NCI-H1092 (cell line): Measurements from ENCODE around the gene SPOCK1.
"Not testable (repeated sequence)": the region's sequence is repeated elsewhere in the genome, so short reads cannot be mapped to it uniquely, and the experiment has no call there.

Experiments used
- DNase-seq: peaks from one replicate; lab custom pipeline; 2025; lab: John Stamatoyannopoulos, UW

SPOCK1 gene

GRCh38 chr5:137498736-137499505 lies at the start of gene SPOCK1:
Gene SPOCK1 (minus strand): TSS chr5:137499326.
- DNase-seq: peak; percentile 51

- no peak for DNase-seq
These were observed 46.8 kb upstream of the SPOCK1 start for GRCh38 chr5:137545956-137546355.

- DNase-seq: not testable (repeated sequence)
These were observed 36.3 kb upstream of the SPOCK1 start for GRCh38 chr5:137535449-137535848.

DNA sequence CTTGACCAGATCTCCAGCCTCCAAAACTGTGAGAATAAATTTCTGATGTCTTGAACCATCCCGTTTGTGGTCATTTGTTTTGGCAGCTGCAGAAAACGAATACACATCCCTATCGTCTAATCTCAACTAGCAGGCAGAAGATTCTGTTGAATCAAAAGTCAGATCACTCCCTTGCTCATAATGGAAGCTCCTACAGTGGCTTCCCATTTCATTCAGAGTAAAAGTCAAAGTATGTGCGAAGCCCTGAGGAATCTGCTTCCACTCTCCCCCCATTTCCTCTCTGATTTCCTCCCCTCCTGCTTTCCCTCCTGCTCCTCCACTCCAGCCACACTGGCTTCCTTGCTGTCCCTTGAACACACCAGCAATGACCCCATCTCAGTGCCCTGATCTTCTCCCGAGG lies 34.8 kb upstream of the SPOCK1 start:
- no peak for DNase-seq

DNA sequence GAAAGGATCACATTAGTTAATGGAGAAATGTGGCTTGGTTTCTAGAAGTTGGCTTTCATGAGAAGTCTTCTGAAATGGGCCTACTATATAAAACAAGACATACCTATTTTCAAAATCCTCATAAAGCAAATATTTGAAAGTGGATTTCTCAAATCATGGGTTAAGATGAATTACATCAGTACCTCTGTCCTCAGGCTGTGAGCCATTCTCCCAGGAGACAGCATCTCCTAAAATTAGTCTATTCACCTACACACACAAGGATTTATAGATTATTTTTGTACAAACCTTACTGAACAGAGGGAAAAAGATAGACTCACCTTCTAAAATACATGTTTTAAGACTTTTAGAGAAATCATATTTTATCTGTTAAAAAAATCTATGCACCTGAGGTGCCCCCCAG lies 32.1 kb upstream of the SPOCK1 start:
- DNase-seq: no peak

GRCh38 chr5:137521246-137521645 lies 22.1 kb upstream of the SPOCK1 start:
- DNase-seq: no peak

- no peak for DNase-seq
These were observed 17.8 kb upstream of the SPOCK1 start for GRCh38 chr5:137516961-137517360.

DNA sequence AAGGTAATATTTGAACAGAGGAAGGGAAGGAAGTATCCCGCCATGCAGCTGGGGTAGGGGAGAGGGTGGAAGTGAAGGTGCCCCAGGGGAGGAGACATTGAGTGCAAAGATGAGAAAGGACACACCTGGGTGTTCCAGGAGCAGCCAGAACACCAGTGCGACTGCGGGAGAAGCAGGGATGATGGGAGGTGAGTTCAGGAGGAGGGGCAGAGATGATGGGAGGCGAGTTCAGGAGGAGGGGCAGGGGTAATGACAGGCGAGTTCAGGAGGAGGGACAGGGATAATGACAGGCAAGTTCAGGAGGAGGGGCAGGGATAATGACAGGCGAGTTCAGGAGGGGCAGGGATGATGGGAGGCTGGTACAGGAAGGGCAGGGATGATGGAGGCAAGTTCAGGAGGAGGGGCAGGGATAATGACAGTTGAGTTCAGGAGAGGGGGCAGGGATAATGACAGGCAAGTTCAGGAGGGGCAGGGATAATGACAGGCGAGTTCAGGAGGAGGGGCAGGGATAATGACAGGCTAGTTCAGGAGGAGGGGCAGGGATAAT lies 17.2 kb upstream of the SPOCK1 start:
- no peak for DNase-seq

- DNase-seq: no peak
These were observed 16.1 kb upstream of the SPOCK1 start for GRCh38 chr5:137515238-137515637.

DNA sequence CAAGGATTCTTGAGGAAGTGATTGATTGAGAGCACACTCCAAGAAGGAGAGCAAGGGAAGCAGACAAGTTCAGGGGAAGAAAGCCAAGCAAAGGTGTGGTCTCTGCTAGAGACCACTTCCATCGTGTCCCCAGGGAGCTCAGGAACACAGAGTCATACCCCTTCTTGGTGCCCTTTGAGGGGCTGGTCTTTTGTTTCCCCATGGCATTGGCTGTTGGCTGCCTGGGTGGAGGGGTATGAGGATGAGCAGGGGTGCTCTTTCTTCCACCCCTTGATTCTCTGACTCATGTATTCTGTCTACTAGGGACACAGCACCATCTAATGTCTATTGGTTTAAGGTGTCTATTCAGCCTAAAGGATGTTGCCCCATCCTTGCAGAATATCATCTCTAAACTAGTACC lies 11.5 kb upstream of the SPOCK1 start:
- DNase-seq: no peak

GRCh38 chr5:137507150-137507549 lies 8.0 kb upstream of the SPOCK1 start:
- no peak for DNase-seq

DNA sequence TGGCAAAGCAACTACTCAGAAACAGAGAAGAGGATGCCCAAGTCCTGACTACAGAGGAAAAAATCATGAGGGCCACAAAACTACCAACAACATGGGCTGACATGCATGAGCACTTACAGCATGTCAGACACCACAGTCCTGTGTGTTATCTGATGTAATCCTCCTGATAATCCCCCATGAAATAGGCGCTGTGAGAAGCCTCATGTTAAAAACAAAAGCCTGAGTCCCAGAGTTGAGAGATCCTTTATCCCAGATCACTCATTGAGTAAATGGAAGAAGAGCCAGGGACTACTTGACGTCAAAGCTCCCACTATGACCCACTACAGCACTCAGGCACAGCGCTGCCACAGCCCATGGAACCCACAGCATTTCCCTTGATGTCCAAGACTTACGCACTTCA lies 7.2 kb upstream of the SPOCK1 start:
- no peak for DNase-seq

DNA sequence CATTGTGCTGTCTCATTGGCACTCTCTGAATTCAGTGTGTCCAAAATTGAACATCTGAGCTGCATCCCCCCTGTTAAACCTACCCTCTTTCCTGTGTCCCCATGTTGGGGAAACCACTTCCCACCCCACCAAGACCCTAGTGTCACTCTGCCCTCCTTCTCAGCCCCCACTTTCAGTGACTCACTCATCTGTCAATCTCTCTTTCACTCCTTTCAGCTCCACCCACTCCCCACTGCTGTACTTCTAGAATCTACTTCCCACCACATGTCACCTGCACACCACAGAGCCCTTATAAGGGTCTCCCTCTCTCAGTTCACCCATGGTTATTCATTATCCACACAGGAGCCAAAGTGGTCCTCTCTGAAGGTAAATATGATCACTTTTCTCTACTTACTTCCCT lies 5.8 kb upstream of the SPOCK1 start:
- DNase-seq: no peak

DNA sequence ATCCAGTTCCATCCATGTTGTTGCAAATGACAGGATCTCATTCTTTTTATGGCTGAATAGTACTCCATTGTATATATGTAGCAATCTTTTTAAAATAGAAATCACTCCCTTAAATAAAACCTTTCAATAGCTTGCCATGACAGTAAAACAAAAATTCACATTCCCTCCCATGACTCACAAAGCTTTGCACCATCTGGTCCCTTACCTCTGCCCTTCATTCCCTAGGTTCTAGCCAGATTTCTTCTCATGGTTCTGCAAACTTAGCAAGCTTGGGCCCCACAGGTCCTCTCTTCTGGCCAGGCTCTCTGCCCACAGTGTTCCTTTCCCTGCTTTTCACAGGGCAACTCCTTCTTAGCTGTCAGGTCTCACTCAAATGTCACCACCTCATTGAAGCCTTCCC lies 4.3 kb upstream of the SPOCK1 start:
- no peak for DNase-seq

- DNase-seq: no peak
These were observed 3.5 kb upstream of the SPOCK1 start for GRCh38 chr5:137502632-137503031.

DNA sequence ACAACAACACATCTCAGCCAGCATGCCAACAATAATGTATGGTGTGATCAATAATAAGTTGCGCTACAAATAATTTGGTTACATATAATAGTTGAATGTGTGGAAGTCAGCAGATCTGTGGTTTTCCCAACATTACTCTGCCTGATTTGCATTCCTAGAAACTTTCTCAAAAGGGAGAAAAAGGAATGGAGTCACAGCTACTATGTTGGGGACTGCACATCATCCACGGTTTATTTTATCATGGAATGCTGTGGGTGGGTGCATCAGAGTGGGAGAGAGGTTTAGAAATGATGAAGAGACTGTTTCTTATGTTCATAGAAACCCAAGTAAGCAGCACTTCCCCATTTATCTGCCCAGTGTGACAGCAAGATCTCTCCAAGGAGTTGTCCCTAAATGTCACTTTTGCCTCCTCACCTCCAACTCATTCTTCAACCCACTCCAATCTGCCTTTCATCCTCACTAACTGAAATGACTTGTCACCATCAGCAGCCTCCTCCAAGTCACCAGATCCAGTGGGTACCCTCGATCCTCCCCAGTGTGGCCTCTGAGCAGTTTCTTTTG lies 2.8 kb upstream of the SPOCK1 start:
- DNase-seq: no peak

DNA sequence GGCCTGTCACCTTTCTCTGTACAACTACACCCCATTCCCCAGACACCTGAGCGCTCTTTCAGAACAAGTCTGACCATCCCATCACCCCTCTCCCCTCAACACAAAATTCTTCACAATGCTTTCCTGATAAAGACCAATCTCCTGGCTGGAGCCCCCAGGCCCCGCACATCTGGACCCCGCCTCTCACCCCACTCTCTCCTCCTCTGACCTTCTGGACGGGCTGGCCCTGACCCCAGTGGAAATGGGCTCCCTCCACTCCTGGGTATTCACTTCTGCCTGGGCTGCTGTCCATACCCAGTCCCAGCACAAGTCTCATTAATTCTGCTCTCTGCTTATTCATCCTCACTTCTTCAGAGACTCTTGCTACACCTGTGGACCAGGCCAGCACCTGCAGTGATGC lies 2.1 kb upstream of the SPOCK1 start:
- no peak for DNase-seq

GRCh38 chr5:137500615-137501225 lies 1.6 kb upstream of the SPOCK1 start:
- no peak for DNase-seq

- not testable (repeated sequence) for DNase-seq
These were observed 351 bp upstream of the SPOCK1 start for GRCh38 chr5:137499506-137499847.

- no peak for DNase-seq
These were observed 808 bp downstream of the SPOCK1 start for GRCh38 chr5:137498301-137498735.

DNA sequence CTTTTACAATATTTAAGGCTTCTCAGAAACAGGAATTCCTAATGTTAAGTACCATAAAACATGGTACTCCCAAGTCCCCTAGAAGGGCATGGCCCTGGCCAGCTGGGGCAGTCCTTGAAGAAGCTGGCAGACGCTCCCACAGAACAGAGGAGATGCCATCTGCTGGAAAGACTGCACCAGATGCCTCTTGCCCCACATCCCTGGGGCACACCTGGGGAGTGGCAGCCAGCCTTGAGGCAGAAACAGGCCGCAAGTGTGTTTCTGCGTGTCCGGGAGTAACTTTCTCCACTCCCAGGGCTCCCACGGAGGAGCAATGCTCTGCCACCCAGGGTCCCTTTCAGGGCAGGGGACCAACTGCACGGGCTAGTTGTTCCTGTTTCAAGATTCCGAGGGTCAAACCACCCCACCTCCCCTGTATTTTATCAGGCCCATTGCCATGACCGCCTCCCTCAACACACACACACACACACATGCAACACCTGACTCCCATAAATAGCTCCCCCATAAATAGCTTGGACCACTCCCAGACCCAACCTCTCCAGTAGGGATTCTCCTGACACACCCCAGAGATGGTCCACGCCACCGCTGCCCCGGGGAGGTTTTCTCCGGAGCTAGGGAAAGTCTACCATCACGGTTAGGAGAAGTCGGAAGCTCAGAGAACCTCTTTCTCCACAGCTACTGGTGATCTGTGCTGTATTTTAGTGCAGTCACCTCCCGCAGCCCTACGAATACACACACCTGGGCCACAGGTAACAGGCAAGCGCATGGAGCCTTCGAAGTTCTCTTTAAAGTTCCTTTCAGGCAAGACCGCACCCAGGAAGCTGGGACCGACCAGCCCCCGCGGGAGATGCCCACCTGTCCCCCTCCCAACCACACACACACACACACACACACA lies 1.5 kb downstream of the SPOCK1 start:
- no peak for DNase-seq

DNA sequence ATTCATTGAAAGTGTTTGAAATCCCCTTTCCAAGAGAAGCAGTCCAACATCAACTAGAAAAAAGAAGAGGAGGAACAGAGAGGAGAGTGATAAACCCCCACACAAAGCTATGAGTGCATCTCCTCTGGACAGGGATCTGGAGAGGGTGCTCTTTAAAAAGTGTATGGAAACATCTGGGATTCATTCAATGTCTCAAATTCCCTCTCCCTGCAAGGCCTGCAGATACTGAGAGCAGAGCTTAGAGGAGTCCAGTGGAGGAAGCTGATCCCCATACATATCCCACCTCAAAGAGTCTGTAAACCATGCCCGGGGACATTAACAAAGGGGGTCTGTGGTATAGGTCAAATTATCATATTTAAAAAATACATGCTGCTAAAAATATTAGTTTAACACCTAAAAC lies 2.2 kb downstream of the SPOCK1 start:
- no peak for DNase-seq
